Measurements from ENCODE around the gene LRRC43. TPM values are rescaled to one million over a fixed set of nuclear protein-coding genes. Genes with fewer than 3 reads are reported as not detected.

Gene LRRC43
- total and polyA plus RNA-seq, 7 experiments from 2014 or later = 0.34 to 2.3 (median 0.40) TPM; not detected in 4

DNA sequence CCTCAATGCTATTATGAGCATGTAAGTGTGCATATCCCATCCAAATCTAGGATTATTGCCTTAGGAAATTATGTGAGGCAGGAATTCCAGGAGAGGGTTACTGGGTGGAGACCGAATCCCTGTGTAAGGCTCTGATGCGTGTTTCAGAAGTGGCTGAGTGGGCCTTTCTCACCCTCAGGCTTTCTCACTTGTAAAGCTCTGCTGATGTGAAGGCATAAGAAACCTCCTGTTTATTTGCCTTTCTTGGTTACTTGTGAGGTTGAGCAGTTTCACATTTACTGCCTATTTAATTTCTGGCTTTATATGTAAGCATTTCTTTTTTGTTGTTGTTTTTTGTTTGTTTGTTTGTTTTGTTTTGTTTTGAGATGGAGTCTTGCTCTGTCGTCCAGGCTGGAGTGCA is 19.9 kb upstream of the LRRC43 start:
- Histone ChIP-seq H3K27me3 (ENCODE audit: control insufficient read depth in 2 of 2, insufficient read depth in 2 of 2, low read length in 2 of 2) (no peaks in the 10 kb centered on the region), H3K9me3 (ENCODE audit: control insufficient read depth in 2 of 3, low read length in 3 of 3) (no peaks in the 10 kb centered on the region), H3K4me1 (ENCODE audit: control insufficient read depth in 2 of 2, insufficient read depth in 2 of 2, low read length in 2 of 2) (peaks cover 0 to 19% of the 10 kb centered on the region in 2 donors), H3K36me3 (ENCODE audit: control insufficient read depth in 2 of 3, insufficient read depth in 3 of 3, low read length in 3 of 3) (no peaks in the 10 kb centered on the region), H3K4me3 (ENCODE audit: low read length) (no peak overlapping the region), H3K27ac (ENCODE audit: low read depth, low read length) (no peak overlapping the region)
- Mint-ChIP-seq H3K4me1 (peaks cover 0 to 16% (median 0%) of the 10 kb centered on the region in 7 donors), H3K36me3 (no peaks in the 10 kb centered on the region), H3K27ac (peak overlapping the region in 1 of 9 donors; percentile 24), H3K27me3 (peaks cover 0 to 3% (median 0%) of the 10 kb centered on the region in 5 donors), H3K9me3 (peaks cover 0 to 2% (median 0%) of the 10 kb centered on the region in 11 donors), H3K4me3 (no peak overlapping the region)
- intact Hi-C loops (cut with micrococcal nuclease) = no loop called here
- ChIA-PET CTCF (no interaction called here), POLR2A (no interaction called here)
- no peak for ATAC-seq
- DNase-seq = no peak

GRCh38 chr12:122166422-122167349 is 16.2 kb upstream of the LRRC43 start:
- Histone ChIP-seq H3K4me1 (ENCODE audit: control insufficient read depth in 2 of 2, insufficient read depth in 2 of 2, low read length in 2 of 2) (peaks cover 0 to 19% of the 10 kb centered on the region in 2 donors), H3K36me3 (ENCODE audit: control insufficient read depth in 2 of 3, insufficient read depth in 3 of 3, low read length in 3 of 3) (no peaks in the 10 kb centered on the region), H3K27me3 (ENCODE audit: control insufficient read depth in 2 of 2, insufficient read depth in 2 of 2, low read length in 2 of 2) (no peaks in the 10 kb centered on the region), H3K9me3 (ENCODE audit: control insufficient read depth in 2 of 3, low read length in 3 of 3) (no peaks in the 10 kb centered on the region), H3K27ac (ENCODE audit: low read depth, low read length) (no peak overlapping the region), H3K4me3 (ENCODE audit: low read length) (no peak overlapping the region)
- no peaks in the 10 kb centered on the region for H3K36me3 Mint-ChIP-seq
- peaks cover 0 to 3% (median 0%) of the 10 kb centered on the region in 5 donors for H3K27me3 Mint-ChIP-seq
- peaks cover 0 to 2% (median 0%) of the 10 kb centered on the region in 11 donors for H3K9me3 Mint-ChIP-seq
- H3K4me1 Mint-ChIP-seq = peaks cover 0 to 13% (median 0%) of the 10 kb centered on the region in 7 donors
- no peak overlapping the region for H3K4me3 Mint-ChIP-seq
- POLR2A ChIA-PET = no interaction called here
- CTCF ChIA-PET = interaction anchor here (0.5 to 1.1 kb wide), 4 partner anchors 17 to 196 kb away, joined by 3 to 4 read pairs (median 3); no protein-coding TSS in a partner anchor
- peak; percentile 67 for ATAC-seq
- H3K27ac Mint-ChIP-seq = peak overlapping the region in 1 of 9 donors; percentile 43
- intact Hi-C loops (cut with micrococcal nuclease) = no loop called here
- peak in 1 of 9 donors; percentile 44 for DNase-seq

GRCh38 chr12:122167356-122167925 is 15.5 kb upstream of the LRRC43 start:
- H3K4me3 Mint-ChIP-seq = no peak overlapping the region
- H3K4me1 Mint-ChIP-seq = peaks cover 0 to 7% (median 0%) of the 10 kb centered on the region in 7 donors
- DNase-seq = no peak
- no peak overlapping the region for H3K4me3 ChIP-seq (ENCODE audit: low read length)
- H3K9me3 ChIP-seq (ENCODE audit: control insufficient read depth in 2 of 3, low read length in 3 of 3) = no peaks in the 10 kb centered on the region
- H3K9me3 Mint-ChIP-seq = peaks cover 0 to 2% (median 0%) of the 10 kb centered on the region in 11 donors
- ATAC-seq = no peak
- CTCF ChIA-PET = interaction anchor here (0.6 to 1.1 kb wide), 5 partner anchors 10 to 120 kb away, joined by 3 read pairs; no protein-coding TSS in a partner anchor
- H3K4me1 ChIP-seq (ENCODE audit: control insufficient read depth in 2 of 2, insufficient read depth in 2 of 2, low read length in 2 of 2) = peaks cover 0 to 13% of the 10 kb centered on the region in 2 donors
- H3K27ac Mint-ChIP-seq = no peak overlapping the region
- H3K27ac ChIP-seq (ENCODE audit: low read depth, low read length) = no peak overlapping the region
- no peaks in the 10 kb centered on the region for H3K36me3 Mint-ChIP-seq
- no peaks in the 10 kb centered on the region for H3K27me3 ChIP-seq (ENCODE audit: control insufficient read depth in 2 of 2, insufficient read depth in 2 of 2, low read length in 2 of 2)
- POLR2A ChIA-PET = no interaction called here
- peaks cover 0 to 3% (median 0%) of the 10 kb centered on the region in 5 donors for H3K27me3 Mint-ChIP-seq
- intact Hi-C loops (cut with micrococcal nuclease) = no loop called here
- no peaks in the 10 kb centered on the region for H3K36me3 ChIP-seq (ENCODE audit: control insufficient read depth in 2 of 3, insufficient read depth in 3 of 3, low read length in 3 of 3)

GRCh38 chr12:122168492-122168891 is 14.4 kb upstream of the LRRC43 start:
- no peak overlapping the region for H3K27ac ChIP-seq (ENCODE audit: low read depth, low read length)
- no peaks in the 10 kb centered on the region for H3K36me3 Mint-ChIP-seq
- CTCF ChIA-PET = interaction anchor here (0.6 kb wide), 1 partner anchor 1025 kb away, joined by 3 read pairs; no protein-coding TSS in a partner anchor
- no peak overlapping the region for H3K4me3 Mint-ChIP-seq
- H3K27me3 Mint-ChIP-seq = peaks cover 0 to 6% (median 0%) of the 10 kb centered on the region in 5 donors
- H3K4me3 ChIP-seq (ENCODE audit: low read length) = no peak overlapping the region
- peaks cover 0 to 6% of the 10 kb centered on the region in 2 donors for H3K4me1 ChIP-seq (ENCODE audit: control insufficient read depth in 2 of 2, insufficient read depth in 2 of 2, low read length in 2 of 2)
- ATAC-seq = no peak
- no peak overlapping the region for H3K27ac Mint-ChIP-seq
- POLR2A ChIA-PET = no interaction called here
- H3K4me1 Mint-ChIP-seq = peaks cover 0 to 7% (median 0%) of the 10 kb centered on the region in 7 donors
- intact Hi-C loops (cut with micrococcal nuclease) = no loop called here
- no peaks in the 10 kb centered on the region for H3K27me3 ChIP-seq (ENCODE audit: control insufficient read depth in 2 of 2, insufficient read depth in 2 of 2, low read length in 2 of 2)
- H3K36me3 ChIP-seq (ENCODE audit: control insufficient read depth in 2 of 3, insufficient read depth in 3 of 3, low read length in 3 of 3) = no peaks in the 10 kb centered on the region
- H3K9me3 Mint-ChIP-seq = peaks cover 0 to 2% (median 0%) of the 10 kb centered on the region in 11 donors
- DNase-seq = no peak
- H3K9me3 ChIP-seq (ENCODE audit: control insufficient read depth in 2 of 3, low read length in 3 of 3) = no peaks in the 10 kb centered on the region

- no peak overlapping the region for H3K4me3 ChIP-seq (ENCODE audit: low read length)
- CTCF ChIA-PET = no interaction called here
- no peak overlapping the region for H3K4me3 Mint-ChIP-seq
- peaks cover 0 to 6% of the 10 kb centered on the region in 2 donors for H3K4me1 ChIP-seq (ENCODE audit: control insufficient read depth in 2 of 2, insufficient read depth in 2 of 2, low read length in 2 of 2)
- H3K27me3 Mint-ChIP-seq = peaks cover 0 to 5% (median 0%) of the 10 kb centered on the region in 5 donors
- POLR2A ChIA-PET = no interaction called here
- no peak overlapping the region for H3K27ac Mint-ChIP-seq
- intact Hi-C loops (cut with micrococcal nuclease) = no loop called here
- H3K4me1 Mint-ChIP-seq = peaks cover 0 to 7% (median 0%) of the 10 kb centered on the region in 7 donors
- no peaks in the 10 kb centered on the region for H3K36me3 ChIP-seq (ENCODE audit: control insufficient read depth in 2 of 3, insufficient read depth in 3 of 3, low read length in 3 of 3)
- ATAC-seq (no peak), DNase-seq (no peak)
- no peak overlapping the region for H3K27ac ChIP-seq (ENCODE audit: low read depth, low read length)
- H3K9me3 ChIP-seq (ENCODE audit: control insufficient read depth in 2 of 3, low read length in 3 of 3) = no peaks in the 10 kb centered on the region
- H3K27me3 ChIP-seq (ENCODE audit: control insufficient read depth in 2 of 2, insufficient read depth in 2 of 2, low read length in 2 of 2) = no peaks in the 10 kb centered on the region
- no peaks in the 10 kb centered on the region for H3K36me3 Mint-ChIP-seq
- no peaks in the 10 kb centered on the region for H3K9me3 Mint-ChIP-seq
Observed at GRCh38 chr12:122171399-122171798, 11.5 kb upstream of the LRRC43 start.

DNA sequence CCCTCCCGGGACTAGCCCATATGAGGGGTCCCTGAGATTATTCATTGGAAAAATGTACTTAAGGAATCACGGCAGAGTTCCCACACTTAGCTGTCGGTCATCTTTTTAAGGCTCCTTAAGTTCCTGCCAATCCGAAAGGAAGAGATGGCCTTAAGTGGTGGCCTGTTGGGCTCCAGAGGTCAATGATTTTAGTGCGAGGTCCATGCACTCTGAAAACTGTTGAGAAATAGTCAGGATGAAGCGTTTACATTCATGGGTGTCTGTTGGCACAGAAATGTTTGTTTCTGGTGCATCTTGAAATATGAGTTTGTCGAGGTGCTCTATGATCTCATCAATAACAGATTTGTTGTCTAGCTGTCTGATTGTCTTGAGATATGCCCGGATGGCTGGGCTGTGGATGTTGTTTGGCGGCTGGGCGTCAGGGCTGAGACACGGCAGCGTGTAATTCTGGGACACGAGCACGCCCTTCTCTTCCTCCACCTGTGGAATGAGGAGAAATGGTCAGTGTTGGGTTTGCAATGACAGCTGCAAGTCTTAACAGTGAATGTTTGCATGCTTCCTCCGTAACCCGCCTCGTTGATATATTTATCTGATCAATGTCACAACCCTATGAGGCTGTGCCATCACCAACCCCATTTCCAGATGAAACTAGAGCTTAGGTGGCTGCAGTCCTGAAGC is 10.5 kb upstream of the LRRC43 start:
- Histone ChIP-seq H3K9me3 (ENCODE audit: control insufficient read depth in 2 of 3, low read length in 3 of 3) (no peaks in the 10 kb centered on the region), H3K27me3 (ENCODE audit: control insufficient read depth in 2 of 2, insufficient read depth in 2 of 2, low read length in 2 of 2) (no peaks in the 10 kb centered on the region), H3K36me3 (ENCODE audit: control insufficient read depth in 2 of 3, insufficient read depth in 3 of 3, low read length in 3 of 3) (no peaks in the 10 kb centered on the region), H3K4me1 (ENCODE audit: control insufficient read depth in 2 of 2, insufficient read depth in 2 of 2, low read length in 2 of 2) (no peaks in the 10 kb centered on the region), H3K27ac (ENCODE audit: low read depth, low read length) (no peak overlapping the region), H3K4me3 (ENCODE audit: low read length) (no peak overlapping the region)
- DNase-seq = no peak
- Mint-ChIP-seq H3K9me3 (no peaks in the 10 kb centered on the region), H3K27me3 (peaks cover 0 to 5% (median 0%) of the 10 kb centered on the region in 5 donors), H3K4me1 (no peaks in the 10 kb centered on the region), H3K36me3 (no peaks in the 10 kb centered on the region), H3K4me3 (no peak overlapping the region), H3K27ac (no peak overlapping the region)
- CTCF ChIA-PET = interaction anchor here (0.6 kb wide), 1 partner anchor 37 kb away, joined by 3 read pairs; no protein-coding TSS in a partner anchor
- POLR2A ChIA-PET = no interaction called here
- intact Hi-C loops (cut with micrococcal nuclease) = no loop called here
- ATAC-seq = no peak

Measured in naive thymus-derived CD4-positive, alpha-beta T cell (primary cell).